Medulla oblongata (tissue), 1 donor: ENCODE measurements around the gene C18orf32.
"Not testable (repeated sequence)": the region's sequence is repeated elsewhere in the genome, so short reads cannot be mapped to it uniquely, and the experiment has no call there.

Source experiments
- DNase-seq: peaks from one replicate; pipeline ENCODE4 v3.0.0-alpha.2; 2015; ENCODE audit errors: extremely low spot score

Gene C18orf32

GRCh38 chr18:49500201-49500921, 13.3 kb upstream of the C18orf32 start:
- DNase-seq, result no peak

GRCh38 chr18:49499046-49499637, 12.1 kb upstream of the C18orf32 start:
- no peak for DNase-seq

GRCh38 chr18:49495480-49495879, 8.4 kb upstream of the C18orf32 start:
- DNase-seq, result no peak

- DNase-seq, result no peak
These were observed 8.0 kb upstream of the C18orf32 start for GRCh38 chr18:49495076-49495475.

- DNase-seq, result no peak
These were observed 7.6 kb upstream of the C18orf32 start for GRCh38 chr18:49494660-49495059.

GRCh38 chr18:49492694-49493033, 5.6 kb upstream of the C18orf32 start:
- DNase-seq, result no peak

- peak; percentile 100 for DNase-seq
These were observed 5.0 kb upstream of the C18orf32 start, which contains the start of gene RPL17 for GRCh38 chr18:49491857-49492693. Gene RPL17, minus strand, starts transcription at chr18:49492465.

- DNase-seq, result no peak
These were observed 4.5 kb upstream of the C18orf32 start for GRCh38 chr18:49491534-49491856.

- no peak for DNase-seq
These were observed 3.3 kb upstream of the C18orf32 start for GRCh38 chr18:49490246-49490762.

- no peak for DNase-seq
These were observed 777 bp upstream of the C18orf32 start for GRCh38 chr18:49487711-49488310.

GRCh38 chr18:49486606-49486952, 455 bp downstream of the C18orf32 start:
- DNase-seq, result no peak

GRCh38 chr18:49486134-49486533, 900 bp downstream of the C18orf32 start:
- DNase-seq, result no peak

GRCh38 chr18:49483198-49483597, 3.8 kb downstream of the C18orf32 start:
- no peak for DNase-seq

- DNase-seq, result no peak
These were observed 5.1 kb downstream of the C18orf32 start for GRCh38 chr18:49481907-49482306.

- no peak for DNase-seq
These were observed 5.7 kb downstream of the C18orf32 start for GRCh38 chr18:49481317-49481716.

GRCh38 chr18:49479381-49480137, 7.5 kb downstream of the C18orf32 start:
- no peak for DNase-seq

- DNase-seq, result peak; percentile 42
These were observed 10.2 kb downstream of the C18orf32 start for GRCh38 chr18:49476664-49477411.

- not testable (repeated sequence) for DNase-seq
These were observed 12.1 kb downstream of the C18orf32 start for GRCh38 chr18:49474935-49475334.

GRCh38 chr18:49473721-49474120, 13.3 kb downstream of the C18orf32 start:
- no peak for DNase-seq

GRCh38 chr18:49472459-49472858, 14.6 kb downstream of the C18orf32 start:
- DNase-seq, result no peak

GRCh38 chr18:49471532-49471931, 15.5 kb downstream of the C18orf32 start:
- no peak for DNase-seq
